Smooth muscle cell (in vitro differentiated cells): ENCODE data around the gene BBS2. TPM values are rescaled to one million over a fixed set of nuclear protein-coding genes. Genes with fewer than 3 reads are reported as not detected.

Experiments used
- DNase-seq: peaks from one replicate; lab custom pipeline; 2025; ENCODE audit not compliant: unreplicated experiment; lab: John Stamatoyannopoulos, UW
- H2AFZ ChIP-seq: fragments of 200-600 bp; sonication (generic); 2 replicates; pipeline ENCODE4 v1.6.0; 2016; ENCODE audit warnings: antibody characterized with exemption, low read depth, mild to moderate bottlenecking
- H3F3A ChIP-seq: fragments of 200-600 bp; sonication (generic); 2 replicates; pipeline ENCODE4 v1.6.0; 2017; ENCODE audit warnings: antibody characterized with exemption, low read depth
- H3K27ac ChIP-seq: fragments of 200-600 bp; sonication (generic); 2 replicates; pipeline ENCODE4 v1.5.1; 2016; ENCODE audit warnings: low read depth, mild to moderate bottlenecking
- H3K27me3 ChIP-seq: fragments of 200-600 bp; sonication (generic); 2 replicates; pipeline ENCODE4 v1.6.1; 2016; ENCODE audit warnings: low read depth, mild to moderate bottlenecking
- H3K36me3 ChIP-seq: fragments of 200-600 bp; sonication (generic); 2 replicates; pipeline ENCODE4 v1.5.1; 2016; ENCODE audit warnings: low read depth
- H3K4me1 ChIP-seq: fragments of 200-600 bp; sonication (generic); 2 replicates; pipeline ENCODE4 v1.5.1; 2016; ENCODE audit warnings: low read depth
- H3K4me2 ChIP-seq: fragments of 200-600 bp; sonication (generic); 2 replicates; pipeline ENCODE4 v1.6.0; 2016; ENCODE audit warnings: mild to moderate bottlenecking
- H3K4me3 ChIP-seq: fragments of 200-600 bp; sonication (generic); 2 replicates; pipeline ENCODE4 v1.5.1; 2016; ENCODE audit warnings: mild to moderate bottlenecking
- H3K79me2 ChIP-seq: fragments of 200-600 bp; sonication (generic); 2 replicates; pipeline ENCODE4 v1.6.0; 2016; ENCODE audit warnings: low read depth, mild to moderate bottlenecking
- H3K9ac ChIP-seq: fragments of 200-600 bp; sonication (generic); 2 replicates; pipeline ENCODE4 v1.6.0; 2016; ENCODE audit warnings: low read depth
- H3K9me3 ChIP-seq: fragments of 200-600 bp; sonication (generic); replicated peaks from 2 replicates; pipeline ENCODE4 v1.5.1; 2016; ENCODE audit warnings: low read depth
- H4K20me1 ChIP-seq: fragments of 200-600 bp; sonication (generic); 2 replicates; pipeline ENCODE4 v1.6.0; 2016; ENCODE audit warnings: low read depth
- CTCF ChIP-seq: fragments of 200-600 bp; sonication (generic); IDR thresholded peaks from 2 replicates; pipeline ENCODE4 v1.5.1; 2017; ENCODE audit warnings: borderline replicate concordance, mild to moderate bottlenecking, antibody characterized with exemption; ENCODE audit not compliant: insufficient read depth, poor library complexity, severe bottlenecking
- WGBS: methylation state at CpG from one replicate; pipeline ENCODE4 v1.1.7; 2016; ENCODE audit warnings: low lambda C conversion rate; 5-methylcytosine and 5-hydroxymethylcytosine counted together
- polyA plus RNA-seq: library from polyadenylated mRNA; unstranded; fragments of >200 nt; fragmentation: Nextera tagmentation; extraction: Ambion mirVana; gene quantifications from 2 replicates; pipeline ENCODE4 v1.2.1, GENCODE V29; 2016
- total RNA-seq: library from RNA; depleted of rRNA; stranded (reverse); fragments of >200 nt; gene quantifications from 2 replicates; pipeline ENCODE4 v1.2.3, GENCODE V29; 2014

Gene BBS2
- total and polyA plus RNA-seq, 2 experiments from 2014 or later: 20.4 to 33.2 TPM

- H3K4me3 ChIP-seq: no peak overlapping the region
- H3K27me3 ChIP-seq: no peaks in the 10 kb centered on the region
- H3K4me2 ChIP-seq: no peak overlapping the region
- H3K9me3 ChIP-seq: no peaks in the 10 kb centered on the region
- no peaks in the 10 kb centered on the region for H3F3A ChIP-seq
- no peak overlapping the region for H2AFZ ChIP-seq
- no peaks in the 10 kb centered on the region for H3K79me2 ChIP-seq
- WGBS: 78% methylated on average over 5 of the region's 5 CpGs
- H3K4me1 ChIP-seq: no peaks in the 10 kb centered on the region
- no peaks in the 10 kb centered on the region for H3K36me3 ChIP-seq
- no peak for TF ChIP-seq CTCF
- no peak overlapping the region for H3K27ac ChIP-seq
- no peaks in the 10 kb centered on the region for H4K20me1 ChIP-seq
- H3K9ac ChIP-seq: no peak overlapping the region
- no peak for DNase-seq
These were observed 31.8 kb downstream of the BBS2 start for GRCh38 chr16:56488035-56488434.

GRCh38 chr16:56483394-56483793 lies 36.4 kb downstream of the BBS2 start:
- Histone ChIP-seq H3K4me3 (no peak overlapping the region), H3K4me2 (no peak overlapping the region), H3K9me3 (no peaks in the 10 kb centered on the region), H3K27me3 (no peaks in the 10 kb centered on the region), H3K9ac (no peak overlapping the region), H3F3A (peaks cover 11% of the 10 kb centered on the region), H3K36me3 (no peaks in the 10 kb centered on the region), H2AFZ (no peak overlapping the region), H3K27ac (no peak overlapping the region), H3K79me2 (no peaks in the 10 kb centered on the region), H4K20me1 (peaks cover 19% of the 10 kb centered on the region), H3K4me1 (peaks cover 5% of the 10 kb centered on the region)
- no peak for TF ChIP-seq CTCF
- DNase-seq: no peak

DNA sequence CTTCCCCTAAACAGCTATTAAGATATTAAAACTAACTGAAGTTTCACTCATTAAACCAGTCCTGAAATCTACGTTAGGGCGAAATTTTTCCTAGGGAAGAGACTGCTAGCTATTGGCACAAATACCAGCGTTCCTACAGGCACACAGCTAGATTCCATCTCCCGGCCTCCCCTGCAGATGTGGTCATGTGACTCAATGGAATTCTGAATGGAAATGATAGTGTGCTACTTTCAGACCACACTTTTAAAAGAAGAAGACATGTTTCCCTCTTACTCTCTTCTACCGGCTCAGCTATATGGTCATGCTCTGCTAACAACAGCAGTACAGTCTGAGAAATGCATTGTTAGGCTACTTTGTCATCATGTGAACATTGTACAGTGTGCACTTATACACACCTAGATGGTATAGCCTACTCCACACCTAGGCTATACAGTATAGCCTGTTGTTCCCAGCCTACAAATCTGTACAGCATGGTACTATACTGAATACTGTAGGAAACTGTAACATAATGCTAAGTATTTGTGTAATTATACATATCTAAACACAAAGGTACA lies 37.1 kb downstream of the BBS2 start:
- Histone ChIP-seq H3K27me3 (no peaks in the 10 kb centered on the region), H3F3A (peaks cover 16% of the 10 kb centered on the region), H3K9me3 (no peaks in the 10 kb centered on the region), H3K36me3 (peaks cover 3% of the 10 kb centered on the region), H3K4me2 (no peak overlapping the region), H3K79me2 (no peaks in the 10 kb centered on the region), H3K4me1 (peaks cover 5% of the 10 kb centered on the region), H3K27ac (no peak overlapping the region), H3K9ac (no peak overlapping the region), H3K4me3 (no peak overlapping the region), H2AFZ (no peak overlapping the region), H4K20me1 (peaks cover 19% of the 10 kb centered on the region)
- no peak for DNase-seq
- WGBS: 79% methylated on average over 5 of the region's 5 CpGs
- TF ChIP-seq CTCF: no peak

DNA sequence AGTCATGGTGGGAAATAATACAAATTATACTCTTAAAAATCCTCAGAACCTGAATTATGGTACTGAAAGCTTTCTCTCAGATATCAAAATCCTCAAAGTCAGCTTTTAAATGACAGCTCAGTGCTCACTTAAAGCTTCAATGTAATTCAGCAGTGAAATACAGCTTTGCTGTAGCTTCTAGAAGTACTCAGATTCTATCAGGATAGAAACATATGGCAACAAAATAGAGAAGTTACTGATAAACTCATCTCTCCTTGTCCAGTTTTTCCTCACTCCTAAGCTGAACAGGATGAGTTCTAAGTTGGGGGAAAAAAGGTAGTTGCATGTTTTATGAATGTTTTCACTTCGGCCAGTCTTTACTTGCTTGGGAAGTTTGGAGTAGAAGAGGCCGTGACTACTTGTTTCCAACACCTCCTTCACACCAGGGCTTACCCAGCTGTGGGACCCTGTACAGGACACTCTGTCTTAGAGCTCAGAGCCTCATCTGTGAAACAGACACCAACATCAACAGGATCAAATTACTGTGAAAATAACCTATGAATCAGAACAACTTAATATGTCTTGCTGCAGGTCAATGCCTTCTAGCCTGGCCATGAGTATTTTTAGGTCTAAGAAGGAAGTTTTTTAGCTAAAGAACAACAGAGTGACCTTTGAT lies 38.2 kb downstream of the BBS2 start:
- 57% methylated on average over 2 of the region's 2 CpGs for WGBS
- Histone ChIP-seq H3K9ac (no peak overlapping the region), H3K36me3 (peaks cover 6% of the 10 kb centered on the region), H3K9me3 (no peaks in the 10 kb centered on the region), H3K4me1 (peaks cover 5% of the 10 kb centered on the region), H3F3A (peaks cover 25% of the 10 kb centered on the region), H3K4me3 (no peak overlapping the region), H3K79me2 (no peaks in the 10 kb centered on the region), H3K27ac (peak overlapping the region; percentile 42), H4K20me1 (peaks cover 19% of the 10 kb centered on the region), H3K27me3 (no peaks in the 10 kb centered on the region), H2AFZ (no peak overlapping the region), H3K4me2 (peak overlapping the region; percentile 29)
- TF ChIP-seq CTCF: no peak
- DNase-seq: no peak
